HG03442 (cell line): ENCODE results near the gene MEI4.
"Not testable (repeated sequence)": the region's sequence is repeated elsewhere in the genome, so short reads cannot be mapped to it uniquely, and the experiment has no call there.

Experiments used
- ATAC-seq: cut with Tn5 transposase; IDR thresholded peaks from one replicate; pipeline ENCODE4 v1.9.1; 2021; ENCODE audit warnings: mild to moderate bottlenecking, moderate library complexity; ENCODE audit not compliant: unreplicated experiment

The MEI4 gene

GRCh38 chr6:77813090-77813489 lies 160.3 kb downstream of the MEI4 start:
- ATAC-seq = no peak

- ATAC-seq = no peak
Observed at GRCh38 chr6:77814119-77814518, 161.3 kb downstream of the MEI4 start.

- ATAC-seq = no peak
Observed at GRCh38 chr6:77815531-77815930, 162.7 kb downstream of the MEI4 start.

GRCh38 chr6:77816766-77817270 lies 164.0 kb downstream of the MEI4 start:
- ATAC-seq = no peak

- no peak for ATAC-seq
Observed at GRCh38 chr6:77822265-77822664, 169.4 kb downstream of the MEI4 start.

GRCh38 chr6:77825204-77825603 lies 172.4 kb downstream of the MEI4 start:
- no peak for ATAC-seq

- no peak for ATAC-seq
Observed at GRCh38 chr6:77829736-77830135, 176.9 kb downstream of the MEI4 start.

- ATAC-seq = not testable (repeated sequence)
Observed at GRCh38 chr6:77833749-77834148, 180.9 kb downstream of the MEI4 start.

- ATAC-seq = no peak
Observed at GRCh38 chr6:77834591-77834996, 181.8 kb downstream of the MEI4 start.

GRCh38 chr6:77837034-77837784 lies 184.4 kb downstream of the MEI4 start:
- no peak for ATAC-seq

GRCh38 chr6:77839292-77839691 lies 186.5 kb downstream of the MEI4 start:
- no peak for ATAC-seq

GRCh38 chr6:77844822-77845221 lies 192.0 kb downstream of the MEI4 start:
- no peak for ATAC-seq

GRCh38 chr6:77853401-77853800 lies 200.6 kb downstream of the MEI4 start:
- ATAC-seq = no peak

- no peak for ATAC-seq
Observed at GRCh38 chr6:77856391-77856790, 203.6 kb downstream of the MEI4 start.

- no peak for ATAC-seq
Observed at GRCh38 chr6:77857421-77857820, 204.6 kb downstream of the MEI4 start.

- ATAC-seq = no peak
Observed at GRCh38 chr6:77876300-77876699, 223.5 kb downstream of the MEI4 start.

GRCh38 chr6:77879527-77879926 lies 226.7 kb downstream of the MEI4 start:
- ATAC-seq = no peak

- ATAC-seq = no peak
Observed at GRCh38 chr6:77880501-77880900, 227.7 kb downstream of the MEI4 start.

GRCh38 chr6:77883851-77884250 lies 231.0 kb downstream of the MEI4 start:
- no peak for ATAC-seq

GRCh38 chr6:77893391-77893790 lies 240.6 kb downstream of the MEI4 start:
- no peak for ATAC-seq

- ATAC-seq = no peak
Observed at GRCh38 chr6:77906070-77906469, 253.2 kb downstream of the MEI4 start.

GRCh38 chr6:77910826-77911225 lies 258.0 kb downstream of the MEI4 start:
- no peak for ATAC-seq

- ATAC-seq = no peak
Observed at GRCh38 chr6:77926198-77926751, 273.4 kb downstream of the MEI4 start.
